ENCODE measurements around the gene BEND6. TPM values are rescaled to one million over a fixed set of nuclear protein-coding genes. Genes with fewer than 3 reads are reported as not detected.

Gene BEND6
- total and polyA plus RNA-seq, 8 donors: 0.33 to 3.4 (median 1.2) TPM; not detected in 1

GRCh38 chr6:56955171-56956155 lies 556 bp downstream of the BEND6 start:
- no peaks in the 10 kb centered on the region for H3K36me3 ChIP-seq
- peak overlapping the region; percentile 34 to 77 (median 49) for H3K27ac ChIP-seq
- peaks cover 19 to 24% (median 23%) of the 10 kb centered on the region in 4 donors for H3K4me1 ChIP-seq
- peaks cover 0 to 41% (median 14%) of the 10 kb centered on the region in 3 donors for H3K27me3 ChIP-seq
- TF ChIP-seq POLR2A (IDR thresholded peaks at IDR 0.05) (no peak), POLR2AphosphoS5 (IDR thresholded peaks at IDR 0.05) (peak in 1 of 3 donors; percentile 35), EP300 (IDR thresholded peaks at IDR 0.05) (no peak), CTCF (IDR thresholded peaks at IDR 0.05) (peak in 4 of 7 experiments; percentile 30 to 56 (median 49))
- peak; percentile 71 to 90 for DNase-seq
- H3K4me3 ChIP-seq: peak overlapping the region; percentile 57 to 73 (median 61)
- WGBS, 5 donors: 0 to 3% (median 3%) methylated on average over 25 to 57 of the region's 57 CpGs
- intact Hi-C loops (cut with DNase I; ENCODE audit: low total_unique reads): no loop called here
- no peaks in the 10 kb centered on the region for H3K9me3 ChIP-seq

GRCh38 chr6:56956491-56956890 lies 1.6 kb downstream of the BEND6 start:
- WGBS, 5 donors: 68 to 74% (median 71%) methylated on average over 4 of the region's 4 CpGs
- Histone ChIP-seq H3K9me3 (no peaks in the 10 kb centered on the region), H3K4me1 (peaks cover 19 to 24% (median 23%) of the 10 kb centered on the region in 4 donors), H3K36me3 (no peaks in the 10 kb centered on the region), H3K27ac (no peak overlapping the region), H3K4me3 (no peak overlapping the region), H3K27me3 (peaks cover 0 to 41% (median 14%) of the 10 kb centered on the region in 3 donors)
- intact Hi-C loops (cut with DNase I; ENCODE audit: low total_unique reads): no loop called here
- DNase-seq: no peak
- no peak for TF ChIP-seq POLR2AphosphoS5 (IDR thresholded peaks at IDR 0.05)
- no peak for TF ChIP-seq EP300 (IDR thresholded peaks at IDR 0.05)
- TF ChIP-seq POLR2A (IDR thresholded peaks at IDR 0.05): no peak
- no peak for TF ChIP-seq CTCF (IDR thresholded peaks at IDR 0.05)

- no peak for DNase-seq
- Histone ChIP-seq H3K4me3 (no peak overlapping the region), H3K9me3 (no peaks in the 10 kb centered on the region), H3K27ac (no peak overlapping the region), H3K4me1 (peaks cover 19 to 24% (median 23%) of the 10 kb centered on the region in 4 donors), H3K36me3 (no peaks in the 10 kb centered on the region), H3K27me3 (peaks cover 0 to 36% (median 14%) of the 10 kb centered on the region in 3 donors)
- 87 to 98% (median 96%) methylated on average over 2 of the region's 2 CpGs for WGBS, 5 donors
- intact Hi-C loops (cut with DNase I; ENCODE audit: low total_unique reads): no loop called here
- TF ChIP-seq POLR2A (IDR thresholded peaks at IDR 0.05): no peak
Observed at GRCh38 chr6:56957856-56958255, 2.9 kb downstream of the BEND6 start.

- H3K27me3 ChIP-seq: peaks cover 0 to 31% (median 14%) of the 10 kb centered on the region in 3 donors
- DNase-seq: no peak
- H3K9me3 ChIP-seq: no peaks in the 10 kb centered on the region
- no peaks in the 10 kb centered on the region for H3K36me3 ChIP-seq
- TF ChIP-seq POLR2AphosphoS5 (IDR thresholded peaks at IDR 0.05) (no peak), CTCF (IDR thresholded peaks at IDR 0.05) (no peak), POLR2A (IDR thresholded peaks at IDR 0.05) (no peak), EP300 (IDR thresholded peaks at IDR 0.05) (no peak)
- peaks cover 19 to 21% (median 19%) of the 10 kb centered on the region in 4 donors for H3K4me1 ChIP-seq
- WGBS, 5 donors: 82 to 93% (median 87%) methylated on average over 3 of the region's 3 CpGs
- intact Hi-C loops (cut with DNase I; ENCODE audit: low total_unique reads): no loop called here
- no peak overlapping the region for H3K27ac ChIP-seq
- no peak overlapping the region for H3K4me3 ChIP-seq
Observed at GRCh38 chr6:56958481-56958880, 3.6 kb downstream of the BEND6 start.

Data from stomach (tissue), 9 donors.